Measurements from ENCODE around the gene SMYD3. TPM values are rescaled to one million over a fixed set of nuclear protein-coding genes. Genes with fewer than 3 reads are reported as not detected.

The SMYD3 gene
- total and polyA plus RNA-seq, 2 donors (not counting 3 experiments of a cell fraction or from before 2014, with no cell fraction given): 16.0 to 32.1 TPM

GRCh38 chr1:245829826-245830225 lies 677.3 kb downstream of the SMYD3 start:
- Histone ChIP-seq H3K36me3 (ENCODE audit: control insufficient read depth in 2 of 2, extremely low read depth in 1 of 2, insufficient read depth in 2 of 2, low read length in 2 of 2) (no peaks in the 10 kb centered on the region), H3K4me1 (ENCODE audit: control insufficient read depth, extremely low read depth, insufficient read depth, low read length) (no peaks in the 10 kb centered on the region), H3K4me3 (replicated peaks in 1 of 3; ENCODE audit: insufficient read depth in 1 of 3, low read depth in 1 of 3, low read length in 3 of 3) (no peak overlapping the region), H3K9ac (replicated peaks; ENCODE audit: extremely low read depth, insufficient read depth, low read length) (no peak overlapping the region), H2AFZ (ENCODE audit: low read depth, low read length) (no peak overlapping the region), H3K79me2 (ENCODE audit: control insufficient read depth, insufficient read depth, low read length) (no peaks in the 10 kb centered on the region), H3K27me3 (ENCODE audit: control insufficient read depth in 2 of 2, insufficient read depth in 2 of 2, low read length in 2 of 2) (no peaks in the 10 kb centered on the region), H4K20me1 (replicated peaks; ENCODE audit: control insufficient read depth, extremely low read depth, insufficient read depth, low read length) (no peaks in the 10 kb centered on the region), H3K27ac (ENCODE audit: insufficient read depth, low read depth, low read length) (no peak overlapping the region), H3K4me2 (ENCODE audit: insufficient read depth, low read length) (no peak overlapping the region), H3K9me3 (replicated peaks; ENCODE audit: control insufficient read depth, insufficient read depth, low read length) (no peaks in the 10 kb centered on the region), H3K9me1 (replicated peaks; ENCODE audit: control insufficient read depth, extremely low read depth, insufficient read depth, low read length) (no peaks in the 10 kb centered on the region)
- no peak for DNase-seq (ENCODE audit: low read depth, low spot score)
- dilution Hi-C loops (cut with MboI; ENCODE audit: extremely low pct_ligation_motif_present, low sequenced_read_pairs): no loop called here
- intact Hi-C loops (cut with micrococcal nuclease): no loop called here
- POLR2A ChIA-PET: no interaction called here
- CTCF ChIA-PET: interaction anchor here (1.3 kb wide), 1 partner anchor 25 kb away, joined by 3 read pairs; no protein-coding TSS in a partner anchor
- BruUV-seq (replicated peaks): no TSS peak
- FAIRE-seq: no peak
- TF ChIP-seq MYC (IDR thresholded peaks at IDR 0.05; ENCODE audit: low read depth, low read length) (no peak), CTCF (IDR thresholded peaks at IDR 0.05; ENCODE audit: extremely low read depth in 1 of 2, insufficient read depth in 1 of 2, low read depth in 1 of 2, low read length in 2 of 2) (no peak), MAX (IDR thresholded peaks at IDR 0.05; ENCODE audit: insufficient read depth, insufficient read length) (no peak), POLR2AphosphoS5 (IDR thresholded peaks at IDR 0.05; ENCODE audit: insufficient read depth, low read depth, low read length) (no peak), JUN (IDR thresholded peaks at IDR 0.05; ENCODE audit: borderline replicate concordance, insufficient read depth, insufficient read length, low read depth) (no peak), FOS (IDR thresholded peaks at IDR 0.05; ENCODE audit: borderline replicate concordance, insufficient read depth, low read length) (no peak), GATA2 (IDR thresholded peaks at IDR 0.05; ENCODE audit: insufficient read depth, insufficient read length, low read depth, low read length) (no peak)
